Spleen (tissue), 11 donors: Measurements from ENCODE around the gene CDK18. TPM values are rescaled to one million over a fixed set of nuclear protein-coding genes. Genes with fewer than 3 reads are reported as not detected.

Experiments used
- DNase-seq: peaks from one replicate; pipeline ENCODE4 v3.0.0-alpha.2; 2020
- H3K27ac ChIP-seq, 8 donors: fragments of 200-600 bp; sonication (generic) in 7 of 8; 1 replicate in 4 of 8; 2 replicates in 4 of 8; pipeline versions ENCODE4 v1.5.0 to v1.8.0; 2016 to 2021; ENCODE audit warnings: inconsistent platforms in 4 of 8, mild to moderate bottlenecking in 4 of 8, moderate library complexity in 1 of 8
- H3K27me3 ChIP-seq, 7 donors: fragments of 200-600 bp; sonication (generic) in 6 of 7; replicated peaks in 1 of 7; 1 replicate in 4 of 7; 2 replicates in 3 of 7; pipeline versions ENCODE4 v1.5.0 to v1.8.0; 2016 to 2021; ENCODE audit warnings: inconsistent platforms in 3 of 7, mild to moderate bottlenecking in 1 of 7
- H3K36me3 ChIP-seq, 6 donors: fragments of 200-600 bp; sonication (generic) in 5 of 6; 1 replicate in 4 of 6; 2 replicates in 2 of 6; pipeline versions ENCODE4 v1.5.0 to v1.8.0; 2016 to 2021; ENCODE audit warnings: inconsistent platforms in 2 of 6
- H3K4me1 ChIP-seq, 6 donors: fragments of 200-600 bp; sonication (generic) in 5 of 6; 1 replicate in 3 of 6; 2 replicates in 3 of 6; pipeline versions ENCODE4 v1.5.0 to v1.8.0; 2016 to 2021; ENCODE audit warnings: inconsistent platforms in 3 of 6
- H3K4me3 ChIP-seq, 8 donors: fragments of 200-600 bp; sonication (generic) in 7 of 8; 1 replicate in 4 of 8; 2 replicates in 4 of 8; pipeline versions ENCODE4 v1.5.0 to v1.8.0; 2016 to 2021; ENCODE audit warnings: inconsistent platforms in 4 of 8, mild to moderate bottlenecking in 4 of 8, moderate library complexity in 2 of 8
- H3K9me3 ChIP-seq, 8 donors: fragments of 200-600 bp; sonication (generic) in 7 of 8; 1 replicate in 4 of 8; 2 replicates in 4 of 8; pipeline versions ENCODE4 v1.5.0 to v1.8.0; 2016 to 2021; ENCODE audit warnings: inconsistent platforms in 4 of 8
- POLR2A ChIP-seq, 3 donors: fragments of 450-650 bp; IDR thresholded peaks; one replicate each; pipeline ENCODE4 v1.5.1; 2017; ENCODE audit warnings: antibody characterized with exemption in 3 of 3, mild to moderate bottlenecking in 1 of 3
- POLR2AphosphoS5 ChIP-seq, 3 donors: sonication (generic); formaldehyde crosslinking; IDR thresholded peaks; one replicate each; pipeline ENCODE4 v1.5.1; 2017; ENCODE audit warnings: antibody characterized with exemption in 3 of 3
- WGBS, 5 donors: extraction: QIAGEN DNeasy Blood & Tissue Kit in 3 of 5; methylation state at CpG; one replicate each; pipeline versions ENCODE4 v1.1.5 to v1.1.7; 2013 to 2018; 5-methylcytosine and 5-hydroxymethylcytosine counted together
- intact Hi-C: fragments of 100-400 bp; cut with DNase I; formaldehyde crosslinking; loops from one replicate; pipeline ENCODE4 v1.15.0; 2023; ENCODE audit warnings: low total_unique reads
- polyA plus RNA-seq, 3 donors: library from polyadenylated mRNA; stranded (reverse); fragments of 200-250 nt; gene quantifications; one replicate each; pipeline ENCODE4 v1.2.1, GENCODE V29; 2013
- total RNA-seq, 7 donors: library from RNA; depleted of rRNA in 3 of 7; stranded (reverse); fragments of >200 nt in 3 of 7; fragmentation: NEBNext Ultra II Directional in 4 of 7; extraction: Animal tissue kit (Norgen Biotek cat#: 25700) in 4 of 7; gene quantifications; one replicate each; pipeline versions ENCODE4 v1.1.0 to v1.2.1, GENCODE V29; 2016 to 2021
- TF ChIP-seq, protein P1 (sequence below), 11 experiments: fragments of 200-600 bp in 7 of 11; fragments of 450-650 bp in 4 of 11; sonication (generic) in 4 of 11; IDR thresholded peaks in 8 of 11; conservative IDR thresholded peaks in 3 of 11; 1 replicate in 7 of 11; 2 replicates in 4 of 11; pipeline versions ENCODE4 v1.4.0 to v1.8.0; 2016 to 2021; ENCODE audit warnings: antibody characterized with exemption in 11 of 11, inconsistent platforms in 4 of 11, mild to moderate bottlenecking in 1 of 11
- donor health status: healthy with polysubstance abuse.
- donor health status: DM: no; HTN: no; CAD: no; lungs with moderate emphysema.
- donor health status: DM: no; HTN: no; CAD: no.
- donor health status: Bipolar disorder and iron deficiency.
- donor health status: healthy.
- donor health status: DM: no; HTN: no; CAD: no.
- donor health status: DM: yes; HTN: yes; CAD: no.

CDK18 gene
- total and polyA plus RNA-seq, 10 donors, result 3.5 to 25.3 (median 17.8) TPM

- Histone ChIP-seq H3K4me3 (no peak overlapping the region), H3K4me1 (no peaks in the 10 kb centered on the region), H3K36me3 (no peaks in the 10 kb centered on the region), H3K9me3 (peaks cover 0 to 17% (median 13%) of the 10 kb centered on the region in 8 donors), H3K27ac (no peak overlapping the region), H3K27me3 (peaks cover 0 to 45% (median 0%) of the 10 kb centered on the region in 7 donors)
- intact Hi-C loops, result no loop called here
- TF ChIP-seq, protein P1, sequence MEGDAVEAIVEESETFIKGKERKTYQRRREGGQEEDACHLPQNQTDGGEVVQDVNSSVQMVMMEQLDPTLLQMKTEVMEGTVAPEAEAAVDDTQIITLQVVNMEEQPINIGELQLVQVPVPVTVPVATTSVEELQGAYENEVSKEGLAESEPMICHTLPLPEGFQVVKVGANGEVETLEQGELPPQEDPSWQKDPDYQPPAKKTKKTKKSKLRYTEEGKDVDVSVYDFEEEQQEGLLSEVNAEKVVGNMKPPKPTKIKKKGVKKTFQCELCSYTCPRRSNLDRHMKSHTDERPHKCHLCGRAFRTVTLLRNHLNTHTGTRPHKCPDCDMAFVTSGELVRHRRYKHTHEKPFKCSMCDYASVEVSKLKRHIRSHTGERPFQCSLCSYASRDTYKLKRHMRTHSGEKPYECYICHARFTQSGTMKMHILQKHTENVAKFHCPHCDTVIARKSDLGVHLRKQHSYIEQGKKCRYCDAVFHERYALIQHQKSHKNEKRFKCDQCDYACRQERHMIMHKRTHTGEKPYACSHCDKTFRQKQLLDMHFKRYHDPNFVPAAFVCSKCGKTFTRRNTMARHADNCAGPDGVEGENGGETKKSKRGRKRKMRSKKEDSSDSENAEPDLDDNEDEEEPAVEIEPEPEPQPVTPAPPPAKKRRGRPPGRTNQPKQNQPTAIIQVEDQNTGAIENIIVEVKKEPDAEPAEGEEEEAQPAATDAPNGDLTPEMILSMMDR (IDR thresholded peaks at IDR 0.05 in 8 of 11, conservative IDR thresholded peaks at IDR 0.05 in 3 of 11), result no peak
- no peak for TF ChIP-seq POLR2AphosphoS5 (IDR thresholded peaks at IDR 0.05)
- no peak for TF ChIP-seq POLR2A (IDR thresholded peaks at IDR 0.05)
- no peak for DNase-seq
- WGBS, 5 donors, result 83 to 89% (median 87%) methylated on average over 3 of the region's 3 CpGs
These were observed 49.8 kb downstream of the CDK18 start for GRCh38 chr1:205554026-205554811.

DNA sequence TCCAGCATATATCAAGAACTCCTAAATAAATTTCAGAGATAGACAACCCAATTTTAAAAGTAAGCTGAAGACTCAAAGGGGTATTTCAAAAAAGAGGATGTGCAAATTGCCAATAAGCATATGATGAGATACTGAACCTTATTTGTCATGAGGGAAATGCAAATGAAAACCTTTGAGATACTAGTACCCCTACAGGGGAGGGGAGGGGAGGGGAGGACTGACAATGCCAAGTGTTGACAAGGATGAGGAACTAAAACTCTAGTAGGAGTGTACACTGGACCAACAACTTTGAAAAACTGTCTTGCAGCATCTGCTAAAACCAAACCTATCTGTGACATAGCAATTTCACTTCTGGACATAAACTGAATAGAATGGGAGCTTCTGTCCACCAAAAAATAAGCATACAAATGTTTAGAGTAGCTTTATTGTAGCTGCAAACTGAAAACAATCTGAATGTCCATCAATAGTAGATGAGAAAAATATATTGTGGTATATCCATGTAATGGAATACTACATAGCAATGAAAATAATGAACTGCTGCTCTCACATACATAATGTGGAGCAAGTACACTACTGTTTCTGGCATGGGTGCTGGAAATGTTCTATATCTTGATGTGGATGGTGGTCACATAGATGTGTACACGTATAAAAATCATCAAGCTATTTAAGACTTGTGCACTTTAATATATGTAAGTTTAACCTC is 57.2 kb downstream of the CDK18 start:
- H3K27me3 ChIP-seq, result peaks cover 0 to 44% (median 1%) of the 10 kb centered on the region in 7 donors
- no peak overlapping the region for H3K4me3 ChIP-seq
- peaks cover 0 to 23% (median 17%) of the 10 kb centered on the region in 8 donors for H3K9me3 ChIP-seq
- intact Hi-C loops, result no loop called here
- no peaks in the 10 kb centered on the region for H3K36me3 ChIP-seq
- TF ChIP-seq, protein P1 (IDR thresholded peaks at IDR 0.05 in 8 of 11, conservative IDR thresholded peaks at IDR 0.05 in 3 of 11), result no peak
- TF ChIP-seq POLR2AphosphoS5 (IDR thresholded peaks at IDR 0.05) (no peak), POLR2A (IDR thresholded peaks at IDR 0.05) (no peak)
- H3K27ac ChIP-seq, result no peak overlapping the region
- WGBS, 5 donors, result 95 to 100% (median 96%) methylated on average over 1 of the region's 1 CpG
- DNase-seq, result no peak
- no peaks in the 10 kb centered on the region for H3K4me1 ChIP-seq

GRCh38 chr1:205563927-205564441 is 59.5 kb downstream of the CDK18 start:
- Histone ChIP-seq H3K27me3 (peaks cover 0 to 54% (median 22%) of the 10 kb centered on the region in 7 donors), H3K4me1 (peaks cover 0 to 10% (median 7%) of the 10 kb centered on the region in 6 donors), H3K27ac (no peak overlapping the region), H3K36me3 (no peaks in the 10 kb centered on the region), H3K9me3 (peaks cover 0 to 23% (median 17%) of the 10 kb centered on the region in 8 donors), H3K4me3 (no peak overlapping the region)
- whole genome bisulfite sequencing, 5 donors, result 53 to 65% (median 64%) methylated on average over 5 of the region's 5 CpGs
- TF ChIP-seq POLR2AphosphoS5 (IDR thresholded peaks at IDR 0.05) (no peak), POLR2A (IDR thresholded peaks at IDR 0.05) (no peak)
- TF ChIP-seq, protein P1 (IDR thresholded peaks at IDR 0.05 in 8 of 11, conservative IDR thresholded peaks at IDR 0.05 in 3 of 11), result no peak
- DNase-seq, result no peak
- intact Hi-C loops, result no loop called here

GRCh38 chr1:205565799-205566198 is 61.3 kb downstream of the CDK18 start:
- Histone ChIP-seq H3K36me3 (no peaks in the 10 kb centered on the region), H3K4me1 (peaks cover 0 to 16% (median 12%) of the 10 kb centered on the region in 6 donors), H3K27ac (no peak overlapping the region), H3K9me3 (peaks cover 0 to 19% (median 12%) of the 10 kb centered on the region in 8 donors), H3K4me3 (no peak overlapping the region), H3K27me3 (peaks cover 0 to 72% (median 32%) of the 10 kb centered on the region in 7 donors)
- TF ChIP-seq POLR2AphosphoS5 (IDR thresholded peaks at IDR 0.05) (no peak), POLR2A (IDR thresholded peaks at IDR 0.05) (no peak)
- TF ChIP-seq, protein P1 (IDR thresholded peaks at IDR 0.05 in 8 of 11, conservative IDR thresholded peaks at IDR 0.05 in 3 of 11), result no peak
- DNase-seq, result no peak
- WGBS, 5 donors, result 81 to 88% (median 87%) methylated on average over 3 of the region's 3 CpGs
- intact Hi-C loops, result no loop called here
